ENCODE measurements around the gene NRDE2.

DNA sequence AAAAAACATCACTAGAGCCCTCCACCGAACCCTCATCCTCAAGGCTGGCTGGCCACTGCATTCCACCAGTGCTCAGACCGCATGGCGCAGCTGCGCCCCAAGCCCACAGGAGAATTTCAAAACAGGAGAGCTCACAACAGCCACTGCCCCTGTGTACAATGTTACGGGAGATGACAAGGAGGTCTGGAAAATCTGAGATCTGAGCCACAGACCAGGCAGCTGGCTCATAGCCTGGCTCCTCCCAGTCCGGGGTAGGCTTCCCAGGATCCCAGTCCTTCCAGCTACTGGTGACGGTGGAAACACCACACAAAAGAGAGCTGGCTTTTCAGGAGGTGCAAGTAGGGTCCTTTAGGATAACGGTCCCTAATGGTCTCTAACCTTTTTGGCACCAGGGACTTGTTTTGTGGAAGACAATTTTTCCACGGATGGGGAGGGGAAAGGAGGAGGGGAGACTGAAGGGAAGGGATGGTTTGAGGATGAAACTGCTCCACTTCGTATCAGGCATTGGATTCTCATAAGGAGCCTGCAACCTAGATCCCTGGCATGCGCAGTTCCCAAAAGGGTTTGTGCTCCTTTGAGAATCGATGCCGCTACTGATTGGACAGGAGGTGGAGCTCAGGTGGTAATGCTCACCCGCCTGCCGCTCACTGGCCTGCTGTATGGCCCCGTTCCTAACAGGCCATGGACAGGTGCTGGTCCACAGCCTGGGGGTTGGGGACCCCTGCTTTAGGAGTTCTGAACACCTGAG lies 23.0 kb upstream of the NRDE2 start:
- TF ChIP-seq, protein P1, sequence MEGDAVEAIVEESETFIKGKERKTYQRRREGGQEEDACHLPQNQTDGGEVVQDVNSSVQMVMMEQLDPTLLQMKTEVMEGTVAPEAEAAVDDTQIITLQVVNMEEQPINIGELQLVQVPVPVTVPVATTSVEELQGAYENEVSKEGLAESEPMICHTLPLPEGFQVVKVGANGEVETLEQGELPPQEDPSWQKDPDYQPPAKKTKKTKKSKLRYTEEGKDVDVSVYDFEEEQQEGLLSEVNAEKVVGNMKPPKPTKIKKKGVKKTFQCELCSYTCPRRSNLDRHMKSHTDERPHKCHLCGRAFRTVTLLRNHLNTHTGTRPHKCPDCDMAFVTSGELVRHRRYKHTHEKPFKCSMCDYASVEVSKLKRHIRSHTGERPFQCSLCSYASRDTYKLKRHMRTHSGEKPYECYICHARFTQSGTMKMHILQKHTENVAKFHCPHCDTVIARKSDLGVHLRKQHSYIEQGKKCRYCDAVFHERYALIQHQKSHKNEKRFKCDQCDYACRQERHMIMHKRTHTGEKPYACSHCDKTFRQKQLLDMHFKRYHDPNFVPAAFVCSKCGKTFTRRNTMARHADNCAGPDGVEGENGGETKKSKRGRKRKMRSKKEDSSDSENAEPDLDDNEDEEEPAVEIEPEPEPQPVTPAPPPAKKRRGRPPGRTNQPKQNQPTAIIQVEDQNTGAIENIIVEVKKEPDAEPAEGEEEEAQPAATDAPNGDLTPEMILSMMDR (IDR thresholded peaks at IDR 0.05), result no peak
- TF ChIP-seq POLR2AphosphoS5 (IDR thresholded peaks at IDR 0.05) (no peak), POLR2A (IDR thresholded peaks at IDR 0.05) (no peak)

Data from transverse colon (tissue), 4 donors.